Measurements from ENCODE around the gene DIAPH2.

Gene DIAPH2

DNA sequence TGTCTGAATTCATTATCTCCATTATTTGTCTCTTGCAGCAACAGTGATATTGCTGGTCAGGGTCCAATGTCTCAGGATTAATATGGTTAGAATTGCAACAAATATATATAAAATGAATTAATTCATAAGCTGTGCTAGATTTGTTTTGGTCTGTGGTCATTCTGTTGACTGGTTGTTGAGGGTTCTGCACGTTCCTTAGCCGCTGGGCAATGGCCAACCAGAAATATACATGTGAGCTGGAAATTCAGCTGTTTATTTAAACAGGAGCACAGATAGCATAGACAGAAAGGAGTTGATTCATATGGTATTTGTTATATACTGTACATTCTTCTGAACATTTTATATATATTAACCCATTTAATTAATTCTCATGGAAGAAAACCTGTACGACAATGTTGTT, 299.9 kb downstream of the DIAPH2 start:
- FAIRE-seq = no peak
- no peak for TF ChIP-seq TAF1 (IDR thresholded peaks at IDR 0.05; ENCODE audit: borderline replicate concordance, low read depth, low read length)
- no peak for TF ChIP-seq POLR2AphosphoS5 (IDR thresholded peaks at IDR 0.05; ENCODE audit: low read depth, low read length)
- TF ChIP-seq POLR2A (IDR thresholded peaks at IDR 0.05; ENCODE audit: low read depth, low read length) = no peak
- no peak for DNase-seq (ENCODE audit: insufficient read length)

DNA sequence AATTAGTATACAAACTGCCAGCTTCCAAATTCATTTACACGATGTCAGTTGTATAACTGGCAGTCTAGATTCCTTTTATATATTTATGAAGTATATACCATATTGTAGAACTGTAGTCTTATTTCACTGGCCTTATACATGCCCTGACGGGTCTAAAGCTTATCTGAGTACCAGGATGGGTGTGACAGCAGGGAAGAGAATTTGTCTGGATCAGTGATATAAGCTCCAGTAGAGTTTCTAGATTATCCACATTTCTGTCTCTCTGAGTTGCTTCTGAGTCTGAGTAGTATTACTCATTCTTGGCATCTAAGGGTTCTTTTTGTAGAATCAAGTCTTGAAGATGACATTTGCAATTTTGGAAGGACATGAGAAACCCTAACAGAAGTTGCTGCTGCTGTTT, 300.4 kb downstream of the DIAPH2 start:
- no peak for DNase-seq (ENCODE audit: insufficient read length)
- no peak for FAIRE-seq
- TF ChIP-seq POLR2A (IDR thresholded peaks at IDR 0.05; ENCODE audit: low read depth, low read length) (no peak), TAF1 (IDR thresholded peaks at IDR 0.05; ENCODE audit: borderline replicate concordance, low read depth, low read length) (no peak), POLR2AphosphoS5 (IDR thresholded peaks at IDR 0.05; ENCODE audit: low read depth, low read length) (no peak)

DNA sequence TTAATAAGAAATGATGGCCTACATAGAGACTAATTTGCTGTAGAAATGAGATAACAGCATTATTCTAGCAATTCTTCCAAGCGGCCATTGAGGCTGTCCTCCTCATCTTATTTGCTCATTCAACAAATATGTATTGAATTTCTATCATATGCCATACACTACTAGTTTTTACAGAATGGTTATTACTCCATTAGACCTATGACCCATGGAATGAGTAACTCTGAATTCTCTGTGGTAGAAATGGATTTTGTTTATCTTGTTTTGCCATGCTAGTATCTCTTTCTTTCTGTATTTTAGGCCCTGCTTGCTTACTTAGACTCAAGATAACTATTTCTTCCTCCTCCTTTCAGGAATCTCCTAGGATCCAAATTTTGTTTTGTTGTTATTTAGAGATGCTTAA, 302.6 kb downstream of the DIAPH2 start:
- FAIRE-seq (no peak), DNase-seq (ENCODE audit: insufficient read length) (no peak)
- no peak for TF ChIP-seq POLR2AphosphoS5 (IDR thresholded peaks at IDR 0.05; ENCODE audit: low read depth, low read length)
- TF ChIP-seq TAF1 (IDR thresholded peaks at IDR 0.05; ENCODE audit: borderline replicate concordance, low read depth, low read length) = no peak
- TF ChIP-seq POLR2A (IDR thresholded peaks at IDR 0.05; ENCODE audit: low read depth, low read length) = no peak

DNA sequence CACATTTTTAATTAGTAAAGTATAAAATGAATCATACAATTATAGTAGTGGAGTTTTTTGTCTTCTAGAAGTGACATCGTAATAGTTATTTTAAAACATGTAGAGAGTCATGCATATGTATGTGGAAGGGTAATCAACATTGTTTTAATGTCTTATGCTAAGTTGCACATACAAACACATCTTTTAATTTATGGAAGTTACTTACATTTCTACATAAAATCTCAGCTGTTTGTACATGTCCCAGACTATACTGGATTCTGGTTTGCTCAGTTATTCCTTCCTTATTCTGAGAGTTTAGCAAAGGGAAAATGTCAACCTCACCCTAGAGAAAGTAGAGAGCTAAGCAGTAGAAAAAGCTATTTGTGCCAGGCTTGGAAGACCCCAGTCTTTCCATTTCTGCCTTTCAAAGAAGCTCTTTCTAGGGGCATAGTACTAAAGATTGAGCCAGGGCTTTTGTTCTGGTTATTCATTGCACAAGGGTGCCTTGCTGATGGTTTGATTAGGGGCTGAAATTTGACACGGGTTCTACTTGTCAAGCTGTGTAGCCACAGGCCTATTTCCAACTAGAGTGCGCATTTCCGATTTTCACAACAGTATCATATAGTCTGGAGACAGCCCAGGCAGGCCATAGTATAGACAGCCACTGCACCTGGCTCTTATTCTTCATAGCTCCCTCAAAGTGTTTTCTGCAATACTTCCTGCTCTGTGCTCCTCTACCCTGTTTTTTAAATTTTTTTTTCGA, 305.4 kb downstream of the DIAPH2 start:
- no peak for TF ChIP-seq POLR2AphosphoS5 (IDR thresholded peaks at IDR 0.05; ENCODE audit: low read depth, low read length)
- TF ChIP-seq TAF1 (IDR thresholded peaks at IDR 0.05; ENCODE audit: borderline replicate concordance, low read depth, low read length) = no peak
- no peak for TF ChIP-seq POLR2A (IDR thresholded peaks at IDR 0.05; ENCODE audit: low read depth, low read length)
- no peak for FAIRE-seq

DNA sequence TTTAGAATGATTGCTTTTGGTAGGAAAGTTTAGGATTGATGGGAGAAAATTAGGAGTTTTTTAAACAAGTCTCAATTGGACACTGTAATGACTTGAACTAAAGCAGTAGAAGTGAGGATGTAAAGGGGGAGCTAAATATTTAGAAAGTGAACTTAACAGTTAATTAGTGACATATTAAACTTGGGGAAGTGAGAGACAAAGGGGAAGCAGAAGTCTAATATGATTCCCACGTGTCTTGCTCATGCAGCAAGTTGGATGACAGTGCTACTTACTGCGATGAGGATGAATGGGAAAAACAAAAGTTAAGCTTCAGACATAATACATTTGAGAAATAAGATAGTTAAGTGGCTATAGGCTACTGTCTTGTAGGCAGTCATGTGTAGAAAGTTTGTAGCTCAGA, 309.5 kb downstream of the DIAPH2 start:
- no peak for DNase-seq (ENCODE audit: insufficient read length)
- no peak for TF ChIP-seq POLR2AphosphoS5 (IDR thresholded peaks at IDR 0.05; ENCODE audit: low read depth, low read length)
- no peak for TF ChIP-seq TAF1 (IDR thresholded peaks at IDR 0.05; ENCODE audit: borderline replicate concordance, low read depth, low read length)
- no peak for TF ChIP-seq POLR2A (IDR thresholded peaks at IDR 0.05; ENCODE audit: low read depth, low read length)
- FAIRE-seq = no peak

More for the DNA sequence above, 305.4 kb downstream of the DIAPH2 start:
- DNase-seq (ENCODE audit: insufficient read length) = no peak

DNA sequence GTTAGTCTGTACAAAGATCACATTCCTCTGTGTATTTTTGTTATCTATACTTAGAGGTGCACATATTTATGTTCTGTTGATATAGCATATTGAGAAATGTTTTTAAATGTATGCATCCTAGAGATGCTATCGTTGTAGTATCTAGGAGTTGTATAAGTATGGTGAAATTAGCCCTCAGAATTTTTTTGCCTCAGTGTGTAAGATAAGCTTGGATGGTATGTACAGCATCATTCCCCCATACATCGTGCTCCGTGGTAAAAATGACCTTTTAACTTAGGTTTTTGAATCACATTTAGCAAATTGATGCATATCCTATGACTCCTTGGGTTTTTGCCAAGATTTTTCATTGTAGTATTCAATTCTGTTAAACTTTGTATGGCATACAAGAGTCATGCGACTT, 312.6 kb downstream of the DIAPH2 start:
- no peak for DNase-seq (ENCODE audit: insufficient read length)
- TF ChIP-seq POLR2A (IDR thresholded peaks at IDR 0.05; ENCODE audit: low read depth, low read length) (no peak), TAF1 (IDR thresholded peaks at IDR 0.05; ENCODE audit: borderline replicate concordance, low read depth, low read length) (no peak), POLR2AphosphoS5 (IDR thresholded peaks at IDR 0.05; ENCODE audit: low read depth, low read length) (no peak)
- no peak for FAIRE-seq

DNA sequence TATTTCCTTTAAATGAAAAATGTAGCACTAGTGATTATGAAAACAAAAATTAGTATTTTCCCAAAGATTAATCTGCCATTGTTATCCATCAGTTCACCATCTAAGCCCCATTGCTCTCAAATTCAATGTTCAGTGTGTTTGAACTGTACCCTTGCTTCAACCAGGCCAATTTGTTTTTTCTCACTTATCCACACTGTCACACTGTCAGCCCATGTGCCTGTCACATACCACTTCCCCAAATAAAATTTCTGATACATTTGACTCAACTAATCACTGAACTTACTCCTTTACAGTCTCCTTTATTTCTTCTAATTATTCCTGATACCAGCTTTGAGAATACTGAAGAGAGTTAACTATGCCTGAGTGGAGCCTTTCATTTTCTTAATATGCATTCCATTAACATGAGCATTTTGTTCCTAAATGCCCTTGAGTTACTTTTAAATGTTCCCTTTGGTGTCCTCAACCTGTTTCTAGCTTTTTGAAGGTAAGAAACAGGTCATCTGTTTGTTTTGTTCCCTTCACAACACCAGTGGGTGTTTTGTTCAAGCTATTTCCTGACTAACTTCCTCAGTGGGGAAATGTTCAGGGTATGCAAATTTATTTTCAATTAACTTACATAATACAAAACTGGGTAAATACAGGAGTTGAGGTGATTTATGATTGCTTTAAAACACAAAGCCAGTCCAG, 316.2 kb downstream of the DIAPH2 start:
- FAIRE-seq = no peak
- TF ChIP-seq POLR2AphosphoS5 (IDR thresholded peaks at IDR 0.05; ENCODE audit: low read depth, low read length) (no peak), TAF1 (IDR thresholded peaks at IDR 0.05; ENCODE audit: borderline replicate concordance, low read depth, low read length) (no peak), POLR2A (IDR thresholded peaks at IDR 0.05; ENCODE audit: low read depth, low read length) (no peak)
- no peak for DNase-seq (ENCODE audit: insufficient read length)

DNA sequence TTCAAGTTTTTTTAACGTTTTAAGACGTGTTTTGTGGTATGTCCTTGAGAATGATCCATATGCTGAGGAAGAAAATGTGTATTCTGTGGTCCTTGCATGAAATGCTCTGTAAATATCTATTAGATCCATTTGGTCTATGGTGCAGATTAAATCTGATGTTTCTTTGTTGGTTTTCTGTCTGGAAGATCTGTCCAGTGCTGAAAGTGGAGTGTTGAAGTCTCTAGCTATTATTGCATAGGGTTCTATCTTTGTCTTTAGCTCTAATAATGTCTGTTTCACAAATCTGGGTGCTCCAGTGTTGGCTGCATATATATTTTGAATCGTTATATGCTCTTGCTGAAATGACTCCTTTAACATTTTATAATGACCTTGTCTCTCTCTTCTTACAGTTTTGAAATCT, 321.5 kb downstream of the DIAPH2 start:
- DNase-seq (ENCODE audit: insufficient read length) (no peak), FAIRE-seq (no peak)
- TF ChIP-seq TAF1 (IDR thresholded peaks at IDR 0.05; ENCODE audit: borderline replicate concordance, low read depth, low read length) (no peak), POLR2A (IDR thresholded peaks at IDR 0.05; ENCODE audit: low read depth, low read length) (no peak), POLR2AphosphoS5 (IDR thresholded peaks at IDR 0.05; ENCODE audit: low read depth, low read length) (no peak)

DNA sequence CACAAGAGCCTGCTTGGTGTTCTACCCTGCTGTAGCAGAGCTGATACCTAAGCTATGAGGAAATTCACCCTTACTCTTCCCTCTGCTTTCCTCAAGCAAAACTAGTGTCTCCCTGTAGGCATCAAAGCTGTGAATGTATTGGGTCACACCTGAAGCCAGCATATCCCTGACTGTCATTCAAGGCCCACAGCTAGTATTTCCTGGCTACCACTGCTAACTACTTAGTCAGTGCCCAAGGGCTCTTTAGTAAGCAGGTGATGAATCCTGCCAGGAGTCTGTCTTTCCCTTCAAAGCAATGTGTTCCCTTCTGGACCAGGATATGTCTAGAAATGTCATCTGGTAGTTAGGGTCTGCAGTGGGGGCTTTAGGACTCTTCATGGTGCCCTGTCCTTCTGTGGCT, 324.7 kb downstream of the DIAPH2 start:
- FAIRE-seq (no peak), DNase-seq (ENCODE audit: insufficient read length) (no peak)
- TF ChIP-seq POLR2AphosphoS5 (IDR thresholded peaks at IDR 0.05; ENCODE audit: low read depth, low read length) (no peak), POLR2A (IDR thresholded peaks at IDR 0.05; ENCODE audit: low read depth, low read length) (no peak), TAF1 (IDR thresholded peaks at IDR 0.05; ENCODE audit: borderline replicate concordance, low read depth, low read length) (no peak)

DNA sequence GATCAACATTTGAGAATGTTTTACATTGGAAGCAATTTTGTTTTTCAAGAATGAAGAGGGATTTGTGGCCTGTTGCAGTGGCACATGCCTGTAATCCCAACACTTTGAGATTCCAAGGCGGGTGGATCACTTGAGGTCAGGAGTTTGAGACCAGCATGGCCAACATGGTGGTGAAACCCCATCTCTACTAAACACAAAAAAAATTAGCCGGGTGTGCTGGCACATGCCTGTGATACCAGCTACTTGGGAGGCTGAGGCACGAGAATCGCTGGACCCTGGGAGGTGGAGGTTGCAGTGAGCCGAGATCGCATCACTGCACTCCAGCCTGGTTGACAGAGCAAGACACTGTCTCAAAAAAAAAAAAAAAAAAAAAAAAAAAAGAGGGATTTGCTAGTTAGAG, 326.9 kb downstream of the DIAPH2 start:
- FAIRE-seq (no peak), DNase-seq (ENCODE audit: insufficient read length) (no peak)
- TF ChIP-seq TAF1 (IDR thresholded peaks at IDR 0.05; ENCODE audit: borderline replicate concordance, low read depth, low read length) (no peak), POLR2A (IDR thresholded peaks at IDR 0.05; ENCODE audit: low read depth, low read length) (no peak), POLR2AphosphoS5 (IDR thresholded peaks at IDR 0.05; ENCODE audit: low read depth, low read length) (no peak)

DNA sequence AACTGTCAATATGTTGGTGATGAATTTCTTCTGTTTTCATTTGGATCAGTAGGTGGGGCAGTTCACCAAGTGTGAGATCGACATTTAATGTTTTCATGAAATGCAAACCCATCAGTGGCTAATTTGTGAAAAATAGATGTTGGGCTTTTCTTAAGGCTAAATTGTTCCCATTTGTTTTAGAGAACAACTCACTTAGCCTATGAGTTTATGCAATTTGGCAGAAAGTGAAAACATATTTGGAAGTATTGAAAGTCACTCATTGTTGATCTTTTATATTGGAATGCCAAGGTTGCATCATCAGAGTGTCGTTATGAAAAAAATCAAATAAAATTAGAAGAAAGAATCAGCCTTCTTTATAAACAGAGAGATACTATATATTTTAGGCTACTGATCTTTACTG, 331.5 kb downstream of the DIAPH2 start:
- no peak for TF ChIP-seq POLR2AphosphoS5 (IDR thresholded peaks at IDR 0.05; ENCODE audit: low read depth, low read length)
- TF ChIP-seq POLR2A (IDR thresholded peaks at IDR 0.05; ENCODE audit: low read depth, low read length) = no peak
- TF ChIP-seq TAF1 (IDR thresholded peaks at IDR 0.05; ENCODE audit: borderline replicate concordance, low read depth, low read length) = no peak
- FAIRE-seq (no peak), DNase-seq (ENCODE audit: insufficient read length) (no peak)

DNA sequence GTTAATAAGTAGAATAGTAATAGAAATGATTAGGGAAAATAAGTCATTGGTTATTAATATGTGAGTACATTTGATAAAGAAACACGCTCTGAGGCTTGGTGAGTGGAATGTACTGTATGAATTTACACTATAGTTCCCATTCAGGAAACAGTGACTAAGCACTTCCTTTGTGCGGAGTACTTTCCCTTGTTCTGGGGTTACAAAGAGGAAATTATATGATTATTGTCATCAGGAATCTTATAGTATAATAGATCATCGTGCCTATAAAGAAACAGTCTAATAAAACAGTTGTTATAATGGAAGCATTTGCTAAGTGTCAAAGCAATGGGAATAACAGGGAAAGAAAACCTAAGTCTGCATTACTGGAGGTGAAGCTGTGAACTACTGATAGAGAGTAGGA, 337.0 kb downstream of the DIAPH2 start:
- no peak for TF ChIP-seq POLR2AphosphoS5 (IDR thresholded peaks at IDR 0.05; ENCODE audit: low read depth, low read length)
- no peak for TF ChIP-seq POLR2A (IDR thresholded peaks at IDR 0.05; ENCODE audit: low read depth, low read length)
- FAIRE-seq = no peak
- DNase-seq (ENCODE audit: insufficient read length) = no peak

Measured in GM12892 (cell line).